H9 (cell line): ENCODE data around the gene CENPP. TPM values are rescaled to one million over a fixed set of nuclear protein-coding genes. Genes with fewer than 3 reads are reported as not detected.

Source experiments
- DNase-seq: peaks from one replicate; pipeline ENCODE4 v3.0.0-alpha.2; 2017
- H2AFZ ChIP-seq: one replicate; pipeline ENCODE4 v1.6.1; 2013; ENCODE audit warnings: mild to moderate bottlenecking, low read length, control low read depth, moderate library complexity
- H2AK5ac ChIP-seq: 2 replicates; pipeline ENCODE4 v1.6.1; 2013; ENCODE audit warnings: low read length, control low read depth, mixed read lengths; ENCODE audit not compliant: insufficient read length
- H2BK120ac ChIP-seq: one replicate; pipeline ENCODE4 v1.6.1; 2013; ENCODE audit warnings: low read depth, mild to moderate bottlenecking, low read length, control low read depth, inconsistent platforms; ENCODE audit not compliant: poor library complexity, severe bottlenecking
- H2BK12ac ChIP-seq: 2 replicates; pipeline ENCODE4 v1.6.1; 2013; ENCODE audit warnings: low read length, control low read depth, mixed read lengths, low read depth; ENCODE audit not compliant: insufficient read length
- H2BK15ac ChIP-seq: 2 replicates; pipeline ENCODE4 v1.6.1; 2013; ENCODE audit warnings: low read depth, low read length, control low read depth
- H2BK20ac ChIP-seq: one replicate; pipeline ENCODE4 v1.6.1; 2013; ENCODE audit warnings: low read depth, mild to moderate bottlenecking, low read length, control low read depth, inconsistent platforms; ENCODE audit not compliant: poor library complexity, severe bottlenecking
- H2BK5ac ChIP-seq: 2 replicates; pipeline ENCODE4 v1.6.1; 2013; ENCODE audit warnings: low read length, control low read depth, mixed read lengths; ENCODE audit not compliant: insufficient read length
- H3K14ac ChIP-seq: 2 replicates; pipeline ENCODE4 v1.6.1; 2013; ENCODE audit warnings: low read length, control low read depth; ENCODE audit not compliant: insufficient read depth
- H3K18ac ChIP-seq: 2 replicates; pipeline ENCODE4 v1.6.1; 2013; ENCODE audit warnings: low read depth, mild to moderate bottlenecking, mixed read lengths, low read length, control low read depth; ENCODE audit not compliant: insufficient read length
- H3K23ac ChIP-seq: 2 replicates; pipeline ENCODE4 v1.6.1; 2013; ENCODE audit warnings: low read length, control low read depth, mixed read lengths, low read depth; ENCODE audit not compliant: insufficient read length
- H3K23me2 ChIP-seq: 2 replicates; pipeline ENCODE4 v1.6.1; 2013; ENCODE audit warnings: low read depth, mild to moderate bottlenecking, mixed read lengths, low read length, control low read depth; ENCODE audit not compliant: insufficient read length, poor library complexity, severe bottlenecking
- H3K27ac ChIP-seq: 2 replicates; pipeline ENCODE4 v1.5.1; 2013; ENCODE audit warnings: low read length, control low read depth, mixed read lengths, low read depth; ENCODE audit not compliant: insufficient read length
- H3K27me3 ChIP-seq: 2 replicates; pipeline ENCODE4 v1.6.1; 2013; ENCODE audit warnings: low read length, control low read depth, inconsistent platforms; ENCODE audit not compliant: insufficient read depth
- H3K4ac ChIP-seq: 2 replicates; pipeline ENCODE4 v1.6.1; 2013; ENCODE audit warnings: low read depth, mild to moderate bottlenecking, control low read depth, inconsistent platforms, low read length, moderate library complexity
- H3K4me1 ChIP-seq: 2 replicates; pipeline ENCODE4 v1.6.1; 2013; ENCODE audit warnings: low read length, control low read depth, inconsistent platforms; ENCODE audit not compliant: insufficient read depth
- H3K4me2 ChIP-seq: 2 replicates; pipeline ENCODE4 v1.6.1; 2013; ENCODE audit warnings: low read length, control low read depth, mixed read lengths; ENCODE audit not compliant: insufficient read length, insufficient read depth
- H3K56ac ChIP-seq: 2 replicates; pipeline ENCODE4 v1.6.1; 2013; ENCODE audit warnings: low read depth, mild to moderate bottlenecking, mixed read lengths, low read length, control low read depth; ENCODE audit not compliant: insufficient read length
- H3K79me1 ChIP-seq: 2 replicates; pipeline ENCODE4 v1.6.1; 2013; ENCODE audit warnings: low read depth, mild to moderate bottlenecking, moderate library complexity, low read length, control low read depth, inconsistent platforms; ENCODE audit not compliant: insufficient read depth, poor library complexity, severe bottlenecking
- H3K79me2 ChIP-seq: 2 replicates; pipeline ENCODE4 v1.6.1; 2013; ENCODE audit warnings: low read length, control low read depth, inconsistent platforms; ENCODE audit not compliant: insufficient read depth
- H3K9ac ChIP-seq: 2 replicates; pipeline ENCODE4 v1.6.1; 2013; ENCODE audit warnings: low read length, control low read depth, mixed read lengths; ENCODE audit not compliant: insufficient read length; ENCODE audit errors: extremely low read depth
- H3K9me3 ChIP-seq: one replicate; pipeline ENCODE4 v1.6.1; 2013; ENCODE audit warnings: low read depth, low read length, inconsistent platforms; ENCODE audit not compliant: control insufficient read depth
- H3T11ph ChIP-seq: one replicate; pipeline ENCODE4 v1.6.1; 2013; ENCODE audit warnings: mild to moderate bottlenecking, low read length, control low read depth, inconsistent platforms
- H4K20me1 ChIP-seq: one replicate; pipeline ENCODE4 v1.6.1; 2013; ENCODE audit not compliant: control insufficient read depth, insufficient read length, insufficient read depth
- H4K5ac ChIP-seq: 2 replicates; pipeline ENCODE4 v1.6.1; 2013; ENCODE audit warnings: low read depth, mild to moderate bottlenecking, mixed read lengths, low read length, control low read depth; ENCODE audit not compliant: insufficient read length
- H4K8ac ChIP-seq: replicated peaks from 2 replicates; pipeline ENCODE4 v1.6.1; 2013; ENCODE audit warnings: low read length, control low read depth, mixed read lengths, low read depth; ENCODE audit not compliant: insufficient read length
- H4K91ac ChIP-seq: 2 replicates; pipeline ENCODE4 v1.6.1; 2013; ENCODE audit warnings: low read depth, mild to moderate bottlenecking, moderate library complexity, mixed read lengths, low read length, control low read depth; ENCODE audit not compliant: insufficient read length
- H3K27ac Mint-ChIP-seq, 3 experiments: 2 replicates in 2 of 3; 3 replicates in 1 of 3; pipeline ENCODE4 v1.8.0; 2020 to 2021; ENCODE audit warnings: mixed read lengths in 3 of 3, mild to moderate bottlenecking in 1 of 3, moderate library complexity in 1 of 3
- H3K27me3 Mint-ChIP-seq: 2 replicates; pipeline ENCODE4 v1.8.0; 2021; ENCODE audit warnings: low read depth, mild to moderate bottlenecking, moderate library complexity, mixed read lengths
- H3K36me3 Mint-ChIP-seq, 3 experiments: 2 replicates in 2 of 3; 3 replicates in 1 of 3; pipeline ENCODE4 v1.8.0; 2020 to 2021; ENCODE audit warnings: low read depth in 3 of 3, mixed read lengths in 3 of 3; ENCODE audit not compliant: insufficient read depth in 1 of 3
- H3K4me1 Mint-ChIP-seq, 2 experiments: 2 replicates each; pipeline ENCODE4 v1.8.0; 2020; ENCODE audit warnings: mixed read lengths in 2 of 2
- H3K4me3 Mint-ChIP-seq, 2 experiments: 2 replicates in 1 of 2; 3 replicates in 1 of 2; pipeline ENCODE4 v1.8.0; 2020 to 2021; ENCODE audit warnings: mild to moderate bottlenecking in 2 of 2, mixed read lengths in 2 of 2, moderate library complexity in 1 of 2
- H3K9me3 Mint-ChIP-seq, 2 experiments: 2 replicates in 1 of 2; 3 replicates in 1 of 2; pipeline ENCODE4 v1.8.0; 2020; ENCODE audit warnings: mild to moderate bottlenecking in 2 of 2, mixed read lengths in 2 of 2, moderate library complexity in 1 of 2
- CTCF ChIP-seq: fragments of 200-600 bp; sonication (generic); conservative IDR thresholded peaks from 3 replicates; pipeline ENCODE4 v1.8.0; 2021; ENCODE audit warnings: antibody characterized with exemption, mild to moderate bottlenecking
- WGBS: extraction: QIAGEN DNeasy Blood & Tissue Kit; methylation state at CpG from one replicate; pipeline ENCODE4 v1.1.7; 2013; ENCODE audit warnings: missing lambda C conversion rate, low lambda C conversion rate, mixed read lengths; ENCODE audit not compliant: insufficient read length; ENCODE audit errors: extremely low coverage; 5-methylcytosine and 5-hydroxymethylcytosine counted together
- total RNA-seq: library from RNA; stranded (reverse); gene quantifications from 2 replicates; pipeline ENCODE4 v1.2.1, GENCODE V29; 2021

The CENPP gene
- total RNA-seq, 1 experiment from 2014 or later, result 9.1 TPM

GRCh38 chr9:92486371-92486770 is 160.6 kb downstream of the CENPP start:
- Histone ChIP-seq H3K9me3 (no peaks in the 10 kb centered on the region), H3K14ac (no peak overlapping the region), H3K9ac (no peak overlapping the region), H3K56ac (no peak overlapping the region), H3K27me3 (no peaks in the 10 kb centered on the region), H3K23ac (no peak overlapping the region), H4K5ac (no peak overlapping the region), H3K4ac (no peak overlapping the region), H2AFZ (no peak overlapping the region), H3K4me2 (no peak overlapping the region), H2BK120ac (no peak overlapping the region), H4K91ac (no peak overlapping the region), H2BK12ac (no peak overlapping the region), H3K18ac (no peak overlapping the region), H3K79me2 (no peaks in the 10 kb centered on the region), H3K23me2 (no peaks in the 10 kb centered on the region), H2BK15ac (no peak overlapping the region), H3K79me1 (no peaks in the 10 kb centered on the region), H4K8ac (no peak overlapping the region), H2AK5ac (no peak overlapping the region), H2BK20ac (no peak overlapping the region), H4K20me1 (no peaks in the 10 kb centered on the region), H2BK5ac (no peak overlapping the region), H3K4me1 (no peaks in the 10 kb centered on the region; the same call in 1 of the 2 replicates), H3T11ph (no peak overlapping the region), H3K27ac (no peak overlapping the region)
- Mint-ChIP-seq H3K9me3 (no peaks in the 10 kb centered on the region), H3K27ac (peak overlapping the region in 1 of 3 experiments; percentile 63; a peak in 2 of 7 replicates), H3K4me1 (peaks cover 0 to under 1% of the 10 kb centered on the region in 2 experiments; a peak in 3 of 4 replicates), H3K4me3 (no peak overlapping the region), H3K36me3 (no peaks in the 10 kb centered on the region), H3K27me3 (no peaks in the 10 kb centered on the region)
- no peak for TF ChIP-seq CTCF
- no CpG with 5 or more reads among the region's 3 CpGs for WGBS
- no peak for DNase-seq
